ENCODE data around the gene PTPRU. TPM values are rescaled to one million over a fixed set of nuclear protein-coding genes. Genes with fewer than 3 reads are reported as not detected.

PTPRU gene
- total RNA-seq (2022; extraction: Qiagen RNA extraction; ENCODE audit: low read depth): 6.8 to 7.7 TPM (median 7.4 TPM) in 5 replicates

DNA sequence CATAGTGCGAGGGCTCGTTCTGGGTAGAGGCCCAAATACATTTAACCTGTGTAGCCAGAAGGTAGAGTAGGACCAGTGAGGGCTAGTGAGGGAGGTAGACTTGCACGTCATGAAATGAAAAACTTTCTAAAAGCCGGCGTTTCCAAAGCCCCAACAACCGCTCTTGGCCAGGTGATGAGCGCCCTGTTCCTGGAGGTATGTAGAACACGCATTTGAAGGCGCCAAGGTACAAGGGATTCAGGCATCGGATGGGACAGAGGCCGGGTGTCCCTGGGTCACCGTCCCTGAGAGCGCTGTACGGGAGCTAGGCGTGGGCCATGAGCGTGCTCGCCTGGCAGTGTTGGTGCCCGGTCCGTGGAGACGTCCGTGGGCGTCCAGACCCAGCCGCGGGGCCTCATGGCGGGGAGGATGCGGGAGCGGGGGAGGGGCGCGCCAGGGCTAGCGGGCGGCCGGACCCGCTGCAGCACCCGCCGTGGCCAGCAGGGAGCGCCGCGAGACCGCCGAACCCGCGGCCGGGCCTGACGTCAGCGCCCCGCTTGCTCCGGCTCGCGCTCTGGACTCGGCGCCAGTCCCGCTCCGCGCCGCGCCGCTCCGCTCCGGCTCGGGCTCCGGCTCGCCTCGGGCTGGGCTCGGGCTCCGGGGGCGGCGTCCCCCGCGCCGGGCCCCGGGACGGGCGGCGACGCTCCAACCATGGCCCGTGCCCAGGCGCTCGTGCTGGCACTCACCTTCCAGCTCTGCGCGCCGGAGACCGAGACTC, at the start of gene PTPRU:
Gene PTPRU, plus strand, starts transcription at position 568 of the 757 bp plus-strand sequence. Its CDS starts 123 bp downstream, at position 691.

DNA sequence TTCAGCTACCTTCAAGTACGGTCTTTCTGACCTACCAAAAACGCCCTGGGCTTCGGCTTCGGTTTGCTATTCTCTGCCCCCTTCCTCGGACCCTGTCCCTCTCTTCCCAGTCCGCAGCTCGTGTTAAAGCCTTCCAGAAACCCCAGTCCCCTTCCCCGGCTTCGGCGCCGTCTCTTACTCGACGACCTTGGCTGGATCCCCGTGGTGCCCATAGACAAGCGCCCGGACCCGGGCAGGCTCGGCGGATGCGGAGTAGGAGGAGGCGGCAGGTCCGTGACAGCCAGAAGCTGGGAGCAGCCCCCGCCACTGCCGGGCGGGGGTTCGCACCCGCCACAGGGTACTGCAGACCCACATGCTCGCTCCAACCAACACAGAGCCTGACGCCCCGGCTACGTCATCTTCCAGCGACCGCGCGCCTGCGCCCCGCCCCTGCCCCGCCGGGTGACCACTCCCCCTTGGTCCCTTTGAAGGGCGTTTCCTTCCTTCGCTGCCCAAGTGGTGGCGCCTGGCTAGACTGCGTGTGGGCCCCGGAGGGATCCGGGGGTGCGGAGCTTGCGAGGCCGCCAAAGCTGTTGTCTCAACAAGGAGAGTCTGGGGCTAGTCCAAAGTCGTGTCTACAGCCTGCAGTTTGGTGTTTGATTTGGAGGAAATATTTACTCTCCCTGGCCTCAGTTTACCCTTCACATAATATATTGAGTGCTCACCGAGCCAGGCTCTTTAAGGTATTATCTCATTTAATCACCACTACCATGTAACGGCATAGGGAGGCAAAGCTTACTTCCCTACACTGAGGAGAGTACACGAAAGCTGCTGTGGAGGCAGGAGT, 5.6 kb upstream of the PTPRU start, which contains the start of gene MECR:
Gene MECR, minus strand, starts transcription at position 382 of the 826 bp plus-strand sequence. Its CDS starts 28 bp downstream, at position 354.

Other genes with a start within 250 kb of the PTPRU start
- 0.08 to 0.25 TPM (median 0.14 TPM) in 5 replicates for gene TMEM200B, start 112.6 kb upstream of the PTPRU start, total RNA-seq (2022; extraction: Qiagen RNA extraction; ENCODE audit: low read depth)
- gene SRSF4, start 54.6 kb upstream of the PTPRU start, total RNA-seq (2022; extraction: Qiagen RNA extraction; ENCODE audit: low read depth): 42.3 to 48.7 TPM (median 45.8 TPM) in 5 replicates
- gene MECR, start 5.6 kb upstream of the PTPRU start, total RNA-seq (2022; extraction: Qiagen RNA extraction; ENCODE audit: low read depth): 18.0 to 23.2 TPM (median 20.6 TPM) in 5 replicates

All from A549 treated with GW870086 at 1 μM for 4 hours (cell line).